Measurements from ENCODE around the gene ARHGAP10.

The ARHGAP10 gene

GRCh38 chr4:147725673-147726072 lies 6.2 kb upstream of the ARHGAP10 start:
- Histone ChIP-seq H3K9me2 (replicated peaks; ENCODE audit: insufficient read depth, low read length) (no peaks in the 10 kb centered on the region), H3F3A (ENCODE audit: insufficient read depth, low read length) (0 out of 2 replicates have a peak, but pooled peaks cover 3% of the 10 kb centered on the region), H3K4me2 (ENCODE audit: low read depth, low read length) (no peak overlapping the region), H3K9me3 (replicated peaks; ENCODE audit: insufficient read depth, low read length) (no peaks in the 10 kb centered on the region), H3K27ac (ENCODE audit: low read length) (no peak overlapping the region), H4K20me1 (ENCODE audit: insufficient read depth, low read length) (no peaks in the 10 kb centered on the region), H2AFZ (ENCODE audit: low read length) (no peak overlapping the region), H3K36me3 (replicated peaks; ENCODE audit: insufficient read depth, low read length) (no peaks in the 10 kb centered on the region), H3K4me1 (ENCODE audit: low read length) (peaks cover 7% of the 10 kb centered on the region), H3K4me3 (ENCODE audit: low read length) (no peak overlapping the region), H3K9ac (ENCODE audit: low read length) (no peak overlapping the region), H3K79me2 (ENCODE audit: low read length) (no peaks in the 10 kb centered on the region), H3K27me3 (replicated peaks; ENCODE audit: insufficient read depth, low read length) (no peaks in the 10 kb centered on the region)
- TF ChIP-seq CTCF (IDR thresholded peaks at IDR 0.05; ENCODE audit: low read length) (no peak), EZH2 (optimal IDR thresholded peaks at IDR 0.05; ENCODE audit: low read depth, low read length) (no peak), EZH2phosphoT487 (IDR thresholded peaks at IDR 0.05; ENCODE audit: low read length) (no peak)
- DNase-seq: no peak

GRCh38 chr4:147727476-147728028 lies 4.3 kb upstream of the ARHGAP10 start:
- no peak overlapping the region for H3K4me3 ChIP-seq (ENCODE audit: low read length)
- no peaks in the 10 kb centered on the region for H3K9me3 ChIP-seq (replicated peaks; ENCODE audit: insufficient read depth, low read length)
- TF ChIP-seq EZH2phosphoT487 (IDR thresholded peaks at IDR 0.05; ENCODE audit: low read length) (no peak), EZH2 (optimal IDR thresholded peaks at IDR 0.05; ENCODE audit: low read depth, low read length) (no peak)
- peaks cover 7% of the 10 kb centered on the region for H3K4me1 ChIP-seq (ENCODE audit: low read length)
- H3K36me3 ChIP-seq (replicated peaks; ENCODE audit: insufficient read depth, low read length): no peaks in the 10 kb centered on the region
- no peak overlapping the region for H3K4me2 ChIP-seq (ENCODE audit: low read depth, low read length)
- H3K9me2 ChIP-seq (replicated peaks; ENCODE audit: insufficient read depth, low read length): no peaks in the 10 kb centered on the region
- no peak overlapping the region for H3K27ac ChIP-seq (ENCODE audit: low read length)
- H3K9ac ChIP-seq (ENCODE audit: low read length): no peak overlapping the region
- no peak overlapping the region for H2AFZ ChIP-seq (ENCODE audit: low read length)
- H3F3A ChIP-seq (ENCODE audit: insufficient read depth, low read length): peaks cover 16% of the 10 kb centered on the region
- no peaks in the 10 kb centered on the region for H3K27me3 ChIP-seq (replicated peaks; ENCODE audit: insufficient read depth, low read length)
- no peaks in the 10 kb centered on the region for H4K20me1 ChIP-seq (ENCODE audit: insufficient read depth, low read length)
- no peak for DNase-seq
- peaks cover 5% of the 10 kb centered on the region for H3K79me2 ChIP-seq (ENCODE audit: low read length)

- no peak overlapping the region for H3K4me3 ChIP-seq (ENCODE audit: low read length)
Measured at GRCh38 chr4:147730333-147730732, 1.6 kb upstream of the ARHGAP10 start.

More at GRCh38 chr4:147730333-147730732, 1.6 kb upstream of the ARHGAP10 start:
- Histone ChIP-seq H3K4me1 (ENCODE audit: low read length) (peaks cover 25% of the 10 kb centered on the region), H3K79me2 (ENCODE audit: low read length) (peaks cover 32% of the 10 kb centered on the region), H3K36me3 (replicated peaks; ENCODE audit: insufficient read depth, low read length) (no peaks in the 10 kb centered on the region), H3K9me3 (replicated peaks; ENCODE audit: insufficient read depth, low read length) (no peaks in the 10 kb centered on the region), H3K4me2 (ENCODE audit: low read depth, low read length) (no peak overlapping the region; the same call in 1 of the 2 replicates), H3F3A (ENCODE audit: insufficient read depth, low read length) (peaks cover 29% of the 10 kb centered on the region), H3K27me3 (replicated peaks; ENCODE audit: insufficient read depth, low read length) (no peaks in the 10 kb centered on the region), H3K27ac (ENCODE audit: low read length) (peak overlapping the region; percentile 100; the same call in 1 of the 2 replicates), H3K9ac (ENCODE audit: low read length) (no peak overlapping the region), H3K9me2 (replicated peaks; ENCODE audit: insufficient read depth, low read length) (no peaks in the 10 kb centered on the region), H2AFZ (ENCODE audit: low read length) (no peak overlapping the region), H4K20me1 (ENCODE audit: insufficient read depth, low read length) (no peaks in the 10 kb centered on the region; the same call in 1 of the 2 replicates)
- TF ChIP-seq CTCF (IDR thresholded peaks at IDR 0.05; ENCODE audit: low read length) (no peak), EZH2 (optimal IDR thresholded peaks at IDR 0.05; ENCODE audit: low read depth, low read length) (no peak), EZH2phosphoT487 (IDR thresholded peaks at IDR 0.05; ENCODE audit: low read length) (no peak)
- peak; percentile 11 for DNase-seq

Data from MM.1S (cell line).